Measurements from ENCODE around the gene ATM. TPM values are rescaled to one million over a fixed set of nuclear protein-coding genes. Genes with fewer than 3 reads are reported as not detected.

ATM gene
- total RNA-seq, 3 donors from 2014 or later: 30.5 to 56.8 (median 36.4) TPM

Other genes with a start within 250 kb of the ATM start
- gene CUL5, start 214.2 kb upstream of the ATM start, total RNA-seq: 10 to 100 TPM; 26.2 to 43.7 (median 33.3) TPM
- gene ACAT1, start 101.5 kb upstream of the ATM start, total RNA-seq: 100 to 1,000 TPM in 1 of 3 donors, 10 to 100 TPM in 2; 88.8 to 123 (median 98.0) TPM
- gene NPAT, start 429 bp upstream of the ATM start, total RNA-seq: 10 to 100 TPM; 11.1 to 15.8 (median 14.7) TPM
- gene C11orf65, start 244.5 kb downstream of the ATM start, total RNA-seq: 1 to 10 TPM in 1 of 3 donors, under 1 TPM in 2; 0.31 to 1.3 (median 0.35) TPM

Measured in mucosa of descending colon (tissue), 3 donors.